22Rv1 (cell line): Measurements from ENCODE around the gene CCT2.

Source experiments
- H3K27ac ChIP-seq: fragments of 450-650 bp; 2 replicates; pipeline ENCODE4 v1.5.1; 2017
- CTCF ChIP-seq: fragments of 450-650 bp; IDR thresholded peaks from 2 replicates; pipeline ENCODE4 v1.5.1; 2017; ENCODE audit warnings: mild to moderate bottlenecking
- ZFX ChIP-seq: fragments of 450-650 bp; IDR thresholded peaks from 2 replicates; pipeline ENCODE4 v1.6.1; 2017; ENCODE audit warnings: antibody characterized with exemption, borderline replicate concordance

The CCT2 gene

DNA sequence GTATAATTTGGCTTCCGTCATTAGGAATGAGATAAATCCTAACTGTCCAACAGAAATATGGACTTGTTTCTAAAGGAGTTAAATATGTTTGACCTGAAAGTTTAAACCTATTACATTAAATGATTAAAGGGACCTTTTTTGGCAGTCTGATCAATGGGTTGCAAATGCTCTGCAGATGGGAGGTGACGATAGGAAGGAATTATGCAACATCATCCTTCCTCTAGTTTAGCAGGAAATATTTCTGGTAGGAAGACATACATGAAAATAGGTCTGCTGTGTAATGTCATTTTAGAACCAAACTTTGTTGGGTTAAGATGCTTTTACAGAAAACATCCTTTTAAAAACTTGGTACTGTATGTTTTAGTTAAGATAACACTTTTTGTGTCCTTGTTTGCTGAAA, 22.9 kb downstream of the CCT2 start:
- TF ChIP-seq CTCF (no peak), ZFX (no peak)
- no peak overlapping the region for H3K27ac ChIP-seq

DNA sequence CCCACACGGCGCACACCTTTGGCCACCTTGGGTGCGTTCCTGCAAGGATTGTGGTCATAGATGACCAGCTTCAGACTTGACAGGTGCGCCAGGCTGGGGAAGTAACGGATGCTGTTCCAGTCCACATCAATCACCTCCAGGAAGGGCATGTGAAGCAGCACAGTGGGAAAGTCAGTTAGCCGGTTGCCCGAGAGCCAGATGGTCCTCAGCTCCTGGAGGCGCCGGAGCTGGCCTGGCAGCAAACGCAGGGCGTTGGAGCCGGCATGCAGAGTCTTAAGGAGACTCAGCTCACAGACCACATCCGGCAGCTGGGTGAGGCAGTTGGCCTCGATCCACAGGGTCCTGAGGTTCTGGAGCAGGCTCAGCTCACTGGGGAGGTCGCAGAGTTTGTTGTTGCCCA, 24.9 kb downstream of the CCT2 start:
- H3K27ac ChIP-seq: no peak overlapping the region
- TF ChIP-seq ZFX: no peak
- TF ChIP-seq CTCF: no peak

- H3K27ac ChIP-seq: no peak within 1 kb of the TSS
- TF ChIP-seq CTCF: no peak
- no peak for TF ChIP-seq ZFX
Measured at GRCh38 chr12:69610729-69611128, 25.5 kb downstream of the CCT2 start, which contains the start of gene LRRC10. Gene LRRC10, minus strand, starts transcription at chr12:69610907. Its CDS starts 69 bp downstream, at chr12:69610838.

DNA sequence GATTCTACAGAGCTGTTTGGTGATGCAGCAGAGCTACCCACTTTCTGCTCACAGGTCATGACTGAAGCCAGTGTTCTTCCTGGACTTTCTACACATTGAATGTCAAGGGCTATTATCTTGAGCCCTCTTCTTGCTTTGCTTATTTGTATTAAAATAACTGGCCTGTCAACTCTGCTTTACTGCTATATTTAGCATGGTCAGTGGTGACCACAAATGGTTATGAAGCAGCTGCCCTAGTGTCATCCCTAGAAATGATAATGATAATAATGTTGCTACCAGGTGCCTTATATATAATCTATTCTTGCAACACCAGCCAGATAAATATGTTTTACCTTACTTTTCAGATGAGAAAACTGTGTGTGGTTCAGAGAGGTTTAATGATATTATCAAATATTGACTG, 28.1 kb downstream of the CCT2 start:
- TF ChIP-seq CTCF: no peak

DNA sequence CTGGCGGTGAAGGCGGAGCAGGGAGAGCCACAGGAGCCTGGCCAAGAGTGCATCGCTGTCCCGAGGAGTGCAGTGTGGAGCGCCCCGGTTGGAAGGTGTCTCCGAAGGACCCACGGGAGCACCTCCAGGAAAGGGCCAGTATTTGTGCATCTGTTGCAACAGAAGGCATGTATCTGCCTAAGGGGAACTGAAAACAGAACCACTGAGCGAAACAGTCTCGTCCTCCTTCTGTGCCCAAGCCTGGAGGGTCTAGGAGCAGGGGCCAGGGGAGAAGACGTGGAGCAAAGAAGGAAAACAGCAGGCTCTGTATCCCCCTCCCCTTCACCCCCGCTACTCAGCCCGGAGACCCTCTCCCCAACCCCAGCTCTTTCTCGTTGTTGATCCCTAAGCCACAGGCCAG, 30.8 kb downstream of the CCT2 start:
- no peak overlapping the region for H3K27ac ChIP-seq
- TF ChIP-seq ZFX: no peak
- TF ChIP-seq CTCF: no peak

More for the DNA sequence above, 28.1 kb downstream of the CCT2 start:
- H3K27ac ChIP-seq: no peak overlapping the region

DNA sequence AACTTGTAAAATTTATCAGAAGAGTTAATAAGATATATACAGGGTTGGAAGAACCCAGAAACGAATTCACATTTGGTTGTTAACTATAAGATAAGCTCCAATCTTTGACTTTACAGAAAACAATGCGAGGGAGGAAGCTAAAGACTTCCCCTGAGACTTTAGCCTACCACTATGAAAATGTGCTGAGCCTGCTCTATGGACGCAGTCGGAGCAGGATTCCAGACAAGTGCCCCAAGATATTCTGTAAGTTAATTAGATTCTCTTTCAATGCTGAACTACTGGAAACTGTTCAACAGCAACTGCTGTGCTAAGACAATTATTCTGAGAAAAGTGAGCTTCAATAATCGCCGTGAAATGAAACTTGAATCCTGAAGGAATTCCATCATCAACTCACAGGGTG, 33.8 kb downstream of the CCT2 start:
- TF ChIP-seq CTCF: no peak
- no peak for TF ChIP-seq ZFX

GRCh38 chr12:69620077-69620476, 34.8 kb downstream of the CCT2 start:
- TF ChIP-seq CTCF (no peak), ZFX (no peak)

More for the DNA sequence above, 33.8 kb downstream of the CCT2 start:
- H3K27ac ChIP-seq: no peak overlapping the region

More at GRCh38 chr12:69620077-69620476, 34.8 kb downstream of the CCT2 start:
- H3K27ac ChIP-seq: no peak overlapping the region
